ENCODE data around the gene UBN1. TPM values are rescaled to one million over a fixed set of nuclear protein-coding genes. Genes with fewer than 3 reads are reported as not detected.

UBN1 gene
- total RNA-seq, 1 donor from 2014 or later, result 36.6 TPM

- H3K27ac ChIP-seq, result no peak overlapping the region
- peaks cover 98% of the 10 kb centered on the region for H3K36me3 ChIP-seq
Measured at GRCh38 chr16:4883501-4883900, 36.2 kb downstream of the UBN1 start.

DNA sequence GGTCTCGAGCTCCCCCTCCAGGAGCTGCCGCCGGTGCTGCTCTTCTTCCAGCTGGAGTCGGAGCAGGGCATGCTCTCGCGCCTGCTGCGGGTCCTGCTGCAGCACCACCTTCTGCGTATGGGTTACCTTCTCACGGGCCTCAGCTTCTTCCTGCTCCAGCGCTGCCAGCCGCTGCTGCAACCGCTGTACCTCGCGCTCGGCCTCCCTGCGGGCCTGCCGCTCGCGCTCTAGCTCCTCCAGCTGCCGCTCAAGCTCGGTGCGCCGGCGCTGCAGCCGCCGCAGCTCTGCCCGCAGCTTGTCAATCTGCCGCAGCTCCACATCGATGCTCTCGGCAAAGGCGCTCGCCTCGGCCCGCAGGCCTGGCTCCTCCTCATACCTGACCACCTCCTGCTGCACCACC is 36.9 kb downstream of the UBN1 start:
- ATAC-seq, result no peak
- intact Hi-C loops (cut with DNase I), result no loop called here
- TF ChIP-seq, protein P1, sequence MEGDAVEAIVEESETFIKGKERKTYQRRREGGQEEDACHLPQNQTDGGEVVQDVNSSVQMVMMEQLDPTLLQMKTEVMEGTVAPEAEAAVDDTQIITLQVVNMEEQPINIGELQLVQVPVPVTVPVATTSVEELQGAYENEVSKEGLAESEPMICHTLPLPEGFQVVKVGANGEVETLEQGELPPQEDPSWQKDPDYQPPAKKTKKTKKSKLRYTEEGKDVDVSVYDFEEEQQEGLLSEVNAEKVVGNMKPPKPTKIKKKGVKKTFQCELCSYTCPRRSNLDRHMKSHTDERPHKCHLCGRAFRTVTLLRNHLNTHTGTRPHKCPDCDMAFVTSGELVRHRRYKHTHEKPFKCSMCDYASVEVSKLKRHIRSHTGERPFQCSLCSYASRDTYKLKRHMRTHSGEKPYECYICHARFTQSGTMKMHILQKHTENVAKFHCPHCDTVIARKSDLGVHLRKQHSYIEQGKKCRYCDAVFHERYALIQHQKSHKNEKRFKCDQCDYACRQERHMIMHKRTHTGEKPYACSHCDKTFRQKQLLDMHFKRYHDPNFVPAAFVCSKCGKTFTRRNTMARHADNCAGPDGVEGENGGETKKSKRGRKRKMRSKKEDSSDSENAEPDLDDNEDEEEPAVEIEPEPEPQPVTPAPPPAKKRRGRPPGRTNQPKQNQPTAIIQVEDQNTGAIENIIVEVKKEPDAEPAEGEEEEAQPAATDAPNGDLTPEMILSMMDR (IDR thresholded peaks at IDR 0.05), result no peak
- no peak for DNase-seq
- Histone ChIP-seq H3K4me1 (peaks cover 9% of the 10 kb centered on the region), H3K27me3 (no peaks in the 10 kb centered on the region), H3K27ac (no peak overlapping the region), H3K36me3 (peaks cover 97% of the 10 kb centered on the region), H3K9me3 (no peaks in the 10 kb centered on the region), H3K4me3 (no peak overlapping the region)

More at GRCh38 chr16:4883501-4883900, 36.2 kb downstream of the UBN1 start:
- Histone ChIP-seq H3K9me3 (no peaks in the 10 kb centered on the region), H3K4me1 (peaks cover 9% of the 10 kb centered on the region), H3K4me3 (no peak overlapping the region), H3K27me3 (no peaks in the 10 kb centered on the region)
- TF ChIP-seq, protein P1 (IDR thresholded peaks at IDR 0.05), result no peak
- intact Hi-C loops (cut with DNase I), result no loop called here
- ATAC-seq, result no peak
- DNase-seq, result no peak

DNA sequence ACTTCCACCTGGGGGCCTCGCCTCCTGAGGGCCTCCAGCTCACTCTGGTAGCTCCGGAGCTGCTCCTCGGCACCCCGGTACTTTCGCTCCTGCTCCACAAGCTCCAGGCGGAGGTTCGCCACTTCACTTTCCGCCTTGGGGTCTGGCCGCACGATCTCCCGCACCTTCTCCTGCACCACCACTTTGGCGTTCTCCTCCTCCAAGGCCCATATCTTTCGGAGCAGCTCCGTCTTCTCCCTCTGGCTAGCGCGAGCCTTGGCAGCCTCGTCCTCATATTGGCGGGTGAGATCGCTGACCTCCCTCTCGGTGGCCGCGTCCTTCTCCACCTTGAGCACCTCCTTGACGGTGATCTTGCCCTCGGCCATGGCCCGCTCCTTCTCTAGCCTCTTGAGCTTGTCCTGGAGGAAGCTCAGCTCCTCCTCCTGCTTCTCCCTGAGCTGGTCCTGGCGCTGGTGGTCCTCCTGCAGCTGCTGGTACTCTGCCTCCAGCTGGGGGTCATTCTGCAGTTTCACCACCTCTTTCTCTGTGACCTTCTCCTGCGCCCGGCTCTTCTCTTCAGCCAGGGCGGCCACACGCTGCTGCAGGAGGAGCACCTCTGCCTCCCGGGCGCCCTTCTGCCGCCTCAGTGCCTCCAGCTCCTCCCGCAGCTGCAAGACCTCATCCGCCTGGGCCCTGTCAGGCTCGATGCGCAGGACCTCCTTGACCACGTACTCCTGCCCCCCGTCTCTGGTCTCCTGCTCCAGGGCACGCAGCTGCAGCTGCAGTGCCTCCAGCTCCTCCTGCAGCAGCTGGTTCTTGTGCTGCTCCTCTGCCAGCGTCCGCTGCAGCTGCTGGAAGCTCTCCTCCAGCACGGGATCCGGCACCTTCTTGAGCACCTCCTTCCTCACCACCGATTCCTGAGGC is 37.9 kb downstream of the UBN1 start:
- Histone ChIP-seq H3K36me3 (peaks cover 96% of the 10 kb centered on the region), H3K9me3 (no peaks in the 10 kb centered on the region), H3K27me3 (no peaks in the 10 kb centered on the region), H3K4me3 (no peak overlapping the region), H3K4me1 (peaks cover 9% of the 10 kb centered on the region), H3K27ac (no peak overlapping the region)
- ATAC-seq (no peak), DNase-seq (no peak)
- TF ChIP-seq, protein P1 (IDR thresholded peaks at IDR 0.05), result no peak
- intact Hi-C loops (cut with DNase I), result no loop called here

DNA sequence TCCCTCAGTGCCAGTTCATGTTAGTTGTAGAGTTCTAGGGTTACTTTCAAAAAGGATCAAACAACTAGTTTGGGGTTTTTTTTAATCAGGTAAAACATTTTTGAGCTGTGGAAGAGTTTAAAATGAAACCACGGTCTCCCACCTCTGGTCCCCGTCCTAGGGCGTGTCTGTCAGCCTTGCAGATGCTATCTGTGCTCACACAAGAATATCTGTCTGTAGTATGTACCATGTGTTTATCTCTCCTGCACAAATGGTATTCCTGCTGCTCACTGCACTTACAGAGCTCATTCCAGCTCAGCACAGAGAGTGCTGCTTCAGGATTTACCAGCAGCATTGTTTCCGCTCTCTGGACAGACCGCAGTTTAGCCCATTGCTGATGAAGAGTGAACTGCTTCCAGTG is 38.9 kb downstream of the UBN1 start:
- Histone ChIP-seq H3K4me3 (no peak overlapping the region), H3K36me3 (peaks cover 95% of the 10 kb centered on the region), H3K27me3 (no peaks in the 10 kb centered on the region), H3K4me1 (peaks cover 8% of the 10 kb centered on the region), H3K27ac (no peak overlapping the region), H3K9me3 (no peaks in the 10 kb centered on the region)
- ATAC-seq, result no peak
- intact Hi-C loops (cut with DNase I), result no loop called here
- DNase-seq, result no peak
- TF ChIP-seq, protein P1 (IDR thresholded peaks at IDR 0.05), result no peak

DNA sequence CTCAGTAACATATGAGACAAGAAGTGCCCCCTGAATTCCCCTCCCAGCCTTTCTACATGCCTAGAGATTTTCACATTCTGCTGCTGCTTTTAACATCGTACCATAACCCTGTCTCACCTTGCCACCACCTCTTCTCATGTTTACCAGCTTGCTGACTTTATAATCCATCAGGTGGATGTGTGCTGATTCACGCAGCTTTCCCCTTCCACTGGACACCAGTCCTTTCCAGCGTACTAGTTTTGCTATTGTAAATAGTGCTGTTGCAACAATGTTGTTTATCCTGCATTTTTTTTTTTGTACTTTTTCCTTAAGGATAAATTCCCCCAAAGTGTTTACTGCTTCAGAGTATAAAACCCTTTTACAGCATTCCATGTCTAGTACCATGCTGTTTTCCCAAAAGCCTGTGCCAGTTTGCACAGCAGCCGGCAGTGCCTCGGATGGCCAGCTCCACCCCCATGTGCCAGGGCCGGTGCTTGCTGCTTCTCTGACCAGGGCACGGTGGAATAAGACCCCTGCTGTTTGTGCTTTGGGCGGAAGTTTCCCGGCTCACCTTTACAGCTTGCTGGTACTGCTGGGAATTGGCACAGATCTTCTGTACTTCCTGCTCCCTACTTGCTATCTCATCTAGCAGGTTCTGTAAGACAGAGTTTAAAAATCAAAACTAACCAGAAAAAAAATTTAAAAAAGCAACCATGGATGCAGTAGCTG is 41.3 kb downstream of the UBN1 start:
- DNase-seq (no peak), ATAC-seq (no peak)
- Histone ChIP-seq H3K27me3 (no peaks in the 10 kb centered on the region), H3K9me3 (no peaks in the 10 kb centered on the region), H3K27ac (no peak overlapping the region), H3K4me1 (no peaks in the 10 kb centered on the region), H3K4me3 (no peak overlapping the region), H3K36me3 (peaks cover 86% of the 10 kb centered on the region)
- intact Hi-C loops (cut with DNase I), result no loop called here
- TF ChIP-seq, protein P1 (IDR thresholded peaks at IDR 0.05), result no peak
